IPS DF 4.7 (cell line): ENCODE results near the gene FBL.
"Not testable (repeated sequence)": the region's sequence is repeated elsewhere in the genome, so short reads cannot be mapped to it uniquely, and the experiment has no call there.

ENCODE experiments used
- DNase-seq: peaks from one replicate; pipeline ENCODE4 v3.0.0-alpha.2; 2013; ENCODE audit warnings: low spot score; ENCODE audit errors: extremely low read depth

The FBL gene

GRCh38 chr19:39845933-39846677 lies at the start of gene FBL:
Gene FBL (minus strand): TSS chr19:39846379. CDS start chr19:39846300, 79 bp downstream.
- no peak for DNase-seq

- DNase-seq: not testable (repeated sequence)
Measured at GRCh38 chr19:39895096-39895495, 48.9 kb upstream of the FBL start.

- not testable (repeated sequence) for DNase-seq
Measured at GRCh38 chr19:39894236-39894606, 48.0 kb upstream of the FBL start.

- not testable (repeated sequence) for DNase-seq
Measured at GRCh38 chr19:39893366-39894235, 47.4 kb upstream of the FBL start.

GRCh38 chr19:39892506-39892902 lies 46.3 kb upstream of the FBL start:
- DNase-seq: not testable (repeated sequence)

- not testable (repeated sequence) for DNase-seq
Measured at GRCh38 chr19:39891660-39892505, 45.7 kb upstream of the FBL start.

GRCh38 chr19:39890755-39891551 lies 44.8 kb upstream of the FBL start:
- no peak for DNase-seq

GRCh38 chr19:39889872-39890754 lies 43.9 kb upstream of the FBL start:
- not testable (repeated sequence) for DNase-seq

- not testable (repeated sequence) for DNase-seq
Measured at GRCh38 chr19:39887456-39887951, 41.3 kb upstream of the FBL start.

GRCh38 chr19:39885821-39886554 lies 39.8 kb upstream of the FBL start:
- DNase-seq: not testable (repeated sequence)

- not testable (repeated sequence) for DNase-seq
Measured at GRCh38 chr19:39884721-39885120, 38.5 kb upstream of the FBL start.

- not testable (repeated sequence) for DNase-seq
Measured at GRCh38 chr19:39882645-39883044, 36.5 kb upstream of the FBL start.

- DNase-seq: peak; percentile 74
Measured at GRCh38 chr19:39881495-39882110, 35.4 kb upstream of the FBL start.

- not testable (repeated sequence) for DNase-seq
Measured at GRCh38 chr19:39880241-39880640, 34.1 kb upstream of the FBL start.

GRCh38 chr19:39879796-39880195 lies 33.6 kb upstream of the FBL start:
- DNase-seq: not testable (repeated sequence)

GRCh38 chr19:39878866-39879265 lies 32.7 kb upstream of the FBL start:
- DNase-seq: not testable (repeated sequence)

GRCh38 chr19:39878398-39878797 lies 32.2 kb upstream of the FBL start:
- no peak for DNase-seq

- DNase-seq: not testable (repeated sequence)
Measured at GRCh38 chr19:39877982-39878381, 31.8 kb upstream of the FBL start.
